ACC112 (cell line): ENCODE data around the gene SYT10.
"Not testable (repeated sequence)": the region's sequence is repeated elsewhere in the genome, so short reads cannot be mapped to it uniquely, and the experiment has no call there.

ENCODE experiments used
- H2AFZ ChIP-seq: fragments of 200-600 bp; sonication (generic); one replicate; pipeline ENCODE4 v1.6.0; 2017; ENCODE audit warnings: antibody characterized with exemption, low read length; ENCODE audit not compliant: unreplicated experiment
- H3K27ac ChIP-seq: fragments of 200-600 bp; sonication (generic); 2 replicates; pipeline ENCODE4 v1.5.1; 2014; ENCODE audit warnings: low read depth, mild to moderate bottlenecking, antibody characterized with exemption, low read length, moderate library complexity
- H3K27me3 ChIP-seq: fragments of 200-600 bp; sonication (generic); 2 replicates; pipeline ENCODE4 v1.6.1; 2014; ENCODE audit warnings: mild to moderate bottlenecking, antibody characterized with exemption, low read length, moderate library complexity, mixed read lengths; ENCODE audit not compliant: insufficient read depth
- H3K36me3 ChIP-seq: fragments of 200-600 bp; sonication (generic); 2 replicates; pipeline ENCODE4 v1.6.1; 2016; ENCODE audit warnings: mild to moderate bottlenecking, antibody characterized with exemption, low read length, moderate library complexity, mixed read lengths; ENCODE audit not compliant: insufficient read depth
- H3K4me1 ChIP-seq: fragments of 200-600 bp; sonication (generic); one replicate; pipeline ENCODE4 v1.6.1; 2016; ENCODE audit warnings: low read length, mixed read lengths; ENCODE audit not compliant: insufficient read depth, unreplicated experiment, control insufficient read depth
- H3K4me3 ChIP-seq: fragments of 200-600 bp; sonication (generic); 2 replicates; pipeline ENCODE4 v1.5.1; 2014; ENCODE audit warnings: mild to moderate bottlenecking, low read depth, low read length
- H3K79me2 ChIP-seq: fragments of 200-600 bp; sonication (generic); one replicate; pipeline ENCODE4 v1.6.0; 2016; ENCODE audit warnings: low read length; ENCODE audit not compliant: control insufficient read depth, unreplicated experiment, insufficient read depth

Gene SYT10

GRCh38 chr12:33438851-33439586 is 600 bp downstream of the SYT10 start:
- no peaks in the 10 kb centered on the region for H3K4me1 ChIP-seq
- H3K27me3 ChIP-seq = peaks cover 83% of the 10 kb centered on the region
- no peak overlapping the region for H3K27ac ChIP-seq
- H3K4me3 ChIP-seq = peak overlapping the region; percentile 94
- no peaks in the 10 kb centered on the region for H3K36me3 ChIP-seq
- H2AFZ ChIP-seq = peak overlapping the region; percentile 55
- H3K79me2 ChIP-seq = no peaks in the 10 kb centered on the region

GRCh38 chr12:33438025-33438772 is 1.4 kb downstream of the SYT10 start:
- H3K4me1 ChIP-seq = no peaks in the 10 kb centered on the region
- peak overlapping the region; percentile 94; the same call in 1 of the 2 replicates for H3K4me3 ChIP-seq
- H2AFZ ChIP-seq = no peak overlapping the region
- no peak overlapping the region for H3K27ac ChIP-seq
- peaks cover 74% of the 10 kb centered on the region for H3K27me3 ChIP-seq
- H3K79me2 ChIP-seq = no peaks in the 10 kb centered on the region
- H3K36me3 ChIP-seq = no peaks in the 10 kb centered on the region

- Histone ChIP-seq H3K36me3 (no peaks in the 10 kb centered on the region), H2AFZ (no peak overlapping the region), H3K27ac (no peak overlapping the region), H3K4me1 (no peaks in the 10 kb centered on the region), H3K79me2 (no peaks in the 10 kb centered on the region), H3K27me3 (peaks cover 71% of the 10 kb centered on the region), H3K4me3 (no peak overlapping the region)
Observed at GRCh38 chr12:33437598-33437997, 2.0 kb downstream of the SYT10 start.

GRCh38 chr12:33432992-33433391 is 6.6 kb downstream of the SYT10 start:
- Histone ChIP-seq H3K4me3 (no peak overlapping the region), H3K79me2 (no peaks in the 10 kb centered on the region), H3K27ac (no peak overlapping the region), H3K36me3 (no peaks in the 10 kb centered on the region), H2AFZ (no peak overlapping the region), H3K4me1 (no peaks in the 10 kb centered on the region), H3K27me3 (peaks cover 30% of the 10 kb centered on the region)

GRCh38 chr12:33431648-33432047 is 8.0 kb downstream of the SYT10 start:
- Histone ChIP-seq H3K36me3 (no peaks in the 10 kb centered on the region), H3K27me3 (peaks cover 17% of the 10 kb centered on the region), H2AFZ (no peak overlapping the region), H3K4me3 (no peak overlapping the region), H3K4me1 (no peaks in the 10 kb centered on the region), H3K27ac (no peak overlapping the region), H3K79me2 (no peaks in the 10 kb centered on the region)

- Histone ChIP-seq H3K79me2 (no peaks in the 10 kb centered on the region), H2AFZ (no peak overlapping the region), H3K4me1 (no peaks in the 10 kb centered on the region), H3K4me3 (no peak overlapping the region), H3K27me3 (peaks cover 8% of the 10 kb centered on the region; the same call in 1 of the 2 replicates), H3K27ac (no peak overlapping the region), H3K36me3 (no peaks in the 10 kb centered on the region)
Observed at GRCh38 chr12:33429468-33429867, 10.2 kb downstream of the SYT10 start.

- H2AFZ ChIP-seq = no peak overlapping the region
- no peaks in the 10 kb centered on the region for H3K4me1 ChIP-seq
Observed at GRCh38 chr12:33427071-33427470, 12.5 kb downstream of the SYT10 start.

GRCh38 chr12:33423706-33424105 is 15.9 kb downstream of the SYT10 start:
- peaks cover 15% of the 10 kb centered on the region; the same call in 1 of the 2 replicates for H3K27me3 ChIP-seq
- H3K79me2 ChIP-seq = no peaks in the 10 kb centered on the region
- H3K27ac ChIP-seq = no peak overlapping the region
- no peaks in the 10 kb centered on the region for H3K4me1 ChIP-seq
- H2AFZ ChIP-seq = no peak overlapping the region
- no peak overlapping the region for H3K4me3 ChIP-seq
- no peaks in the 10 kb centered on the region for H3K36me3 ChIP-seq

More at GRCh38 chr12:33427071-33427470, 12.5 kb downstream of the SYT10 start:
- no peaks in the 10 kb centered on the region for H3K79me2 ChIP-seq
- no peaks in the 10 kb centered on the region for H3K36me3 ChIP-seq
- H3K27ac ChIP-seq = no peak overlapping the region
- H3K4me3 ChIP-seq = no peak overlapping the region
- H3K27me3 ChIP-seq = peaks cover 15% of the 10 kb centered on the region; the same call in 1 of the 2 replicates

- not testable (repeated sequence) for H3K79me2 ChIP-seq, H3K27ac ChIP-seq, H3K4me3 ChIP-seq, H2AFZ ChIP-seq, H3K36me3 ChIP-seq, H3K4me1 ChIP-seq
- H3K27me3 ChIP-seq = 0 out of 2 replicates have a peak, but pooled peaks cover 14% of the 10 kb centered on the region
Observed at GRCh38 chr12:33412410-33412809, 27.2 kb downstream of the SYT10 start.

- no peak overlapping the region for H2AFZ ChIP-seq
- H3K79me2 ChIP-seq = no peaks in the 10 kb centered on the region
- H3K4me3 ChIP-seq = no peak overlapping the region
- H3K4me1 ChIP-seq = no peaks in the 10 kb centered on the region
- H3K36me3 ChIP-seq = no peaks in the 10 kb centered on the region
- H3K27me3 ChIP-seq = no peaks in the 10 kb centered on the region
- H3K27ac ChIP-seq = no peak overlapping the region
Observed at GRCh38 chr12:33383503-33383902, 56.1 kb downstream of the SYT10 start.

GRCh38 chr12:33376153-33376552 is 63.5 kb downstream of the SYT10 start:
- no peak overlapping the region for H3K27ac ChIP-seq
- no peaks in the 10 kb centered on the region for H3K4me1 ChIP-seq
- H3K79me2 ChIP-seq = no peaks in the 10 kb centered on the region
- no peak overlapping the region for H2AFZ ChIP-seq
- H3K36me3 ChIP-seq = no peaks in the 10 kb centered on the region
- no peak overlapping the region for H3K4me3 ChIP-seq
- peaks cover 10% of the 10 kb centered on the region for H3K27me3 ChIP-seq
